MCF 10A (cell line): ENCODE results near the gene LRTM2. TPM values are rescaled to one million over a fixed set of nuclear protein-coding genes. Genes with fewer than 3 reads are reported as not detected.

Source experiments
- BruUV-seq: library from RNA; stranded (reverse); fragments of 400-500 nt; replicated peaks from 2 replicates; lab custom pipeline; 2021; lab: Mats Ljungman, UMichigan
- CTCF ChIA-PET: fragments of 300-600 bp; sonication (Branson Sonifier 250); formaldehyde crosslinking; extraction: SDS; loops from one replicate; lab custom pipeline; 2021; ENCODE audit warnings: antibody characterized with exemption, inconsistent platforms; lab: Yijun Ruan, JAX
- POLR2A ChIA-PET: fragments of 300-600, 350-650 bp; sonication (Branson Sonifier 250); formaldehyde crosslinking; extraction: SDS; loops from one replicate; lab custom pipeline; 2020; ENCODE audit warnings: antibody characterized with exemption, inconsistent platforms; lab: Yijun Ruan, JAX
- DNase-seq: peaks from one replicate; pipeline ENCODE4 v3.0.0-alpha.2; 2018; ENCODE audit not compliant: unreplicated experiment
- H3K27ac Mint-ChIP-seq: one replicate; pipeline ENCODE4 v1.8.0; 2022; ENCODE audit warnings: mild to moderate bottlenecking, low read depth, mixed read lengths; ENCODE audit not compliant: unreplicated experiment
- H3K27me3 Mint-ChIP-seq: one replicate; pipeline ENCODE4 v1.8.0; 2022; ENCODE audit warnings: mixed read lengths; ENCODE audit not compliant: insufficient read depth, unreplicated experiment
- H3K36me3 Mint-ChIP-seq: one replicate; pipeline ENCODE4 v1.8.0; 2022; ENCODE audit warnings: mild to moderate bottlenecking, moderate library complexity, mixed read lengths; ENCODE audit not compliant: insufficient read depth, unreplicated experiment
- H3K4me1 Mint-ChIP-seq: one replicate; pipeline ENCODE4 v1.8.0; 2022; ENCODE audit warnings: mixed read lengths; ENCODE audit not compliant: insufficient read depth, unreplicated experiment
- H3K4me3 Mint-ChIP-seq: one replicate; pipeline ENCODE4 v1.8.0; 2022; ENCODE audit warnings: mild to moderate bottlenecking, moderate library complexity, mixed read lengths; ENCODE audit not compliant: unreplicated experiment
- H3K9me3 Mint-ChIP-seq: one replicate; pipeline ENCODE4 v1.8.0; 2022; ENCODE audit warnings: mixed read lengths; ENCODE audit not compliant: unreplicated experiment
- intact Hi-C: fragments of 100-400 bp; cut with micrococcal nuclease; formaldehyde crosslinking; loops from 2 replicates; pipeline ENCODE4 v1.14.1; 2022
- total RNA-seq: library from RNA; stranded (reverse); gene quantifications from 2 replicates; pipeline ENCODE4 v1.2.3, GENCODE V29; 2022
- TF ChIP-seq, protein P1 (sequence below): fragments of 200-600 bp; IDR thresholded peaks from one replicate; pipeline ENCODE4 v1.8.0; 2022; ENCODE audit warnings: antibody characterized with exemption, mild to moderate bottlenecking; ENCODE audit not compliant: unreplicated experiment

LRTM2 gene
- total RNA-seq, 1 experiment from 2014 or later, result not detected

DNA sequence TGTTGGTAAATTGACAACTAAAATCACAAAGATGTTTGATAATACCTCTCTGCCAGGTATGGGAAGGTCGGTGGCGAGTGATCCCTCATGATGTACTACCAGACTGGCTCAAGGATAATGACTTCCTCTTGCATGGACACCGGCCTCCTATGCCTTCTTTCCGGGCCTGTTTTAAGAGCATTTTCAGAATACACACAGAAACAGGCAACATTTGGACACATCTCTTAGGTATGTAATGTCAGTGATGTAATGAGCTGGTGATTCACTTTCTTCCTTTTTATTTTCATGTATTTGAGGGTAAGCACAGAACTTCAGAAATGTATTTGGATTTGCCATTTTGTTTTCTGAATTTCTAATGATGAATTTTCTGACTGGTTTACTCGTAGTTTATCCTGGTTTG, 42.6 kb upstream of the LRTM2 start:
- no peaks in the 10 kb centered on the region for H3K9me3 Mint-ChIP-seq
- peak; percentile 49 for DNase-seq
- intact Hi-C loops, result loop anchor here (2.0 kb wide), 1 partner anchor 87 kb away; the partner anchor contains the start of gene ADIPOR2
- ChIA-PET POLR2A (interaction anchor here (1.2 kb wide), 1 partner anchor 13 kb away, joined by 3 read pairs; no protein-coding TSS in a partner anchor), CTCF (interaction anchor here (1.0 kb wide), 2 partner anchors 9 to 145 kb away, joined by 3 to 4 read pairs; no protein-coding TSS in a partner anchor)
- TF ChIP-seq, protein P1, sequence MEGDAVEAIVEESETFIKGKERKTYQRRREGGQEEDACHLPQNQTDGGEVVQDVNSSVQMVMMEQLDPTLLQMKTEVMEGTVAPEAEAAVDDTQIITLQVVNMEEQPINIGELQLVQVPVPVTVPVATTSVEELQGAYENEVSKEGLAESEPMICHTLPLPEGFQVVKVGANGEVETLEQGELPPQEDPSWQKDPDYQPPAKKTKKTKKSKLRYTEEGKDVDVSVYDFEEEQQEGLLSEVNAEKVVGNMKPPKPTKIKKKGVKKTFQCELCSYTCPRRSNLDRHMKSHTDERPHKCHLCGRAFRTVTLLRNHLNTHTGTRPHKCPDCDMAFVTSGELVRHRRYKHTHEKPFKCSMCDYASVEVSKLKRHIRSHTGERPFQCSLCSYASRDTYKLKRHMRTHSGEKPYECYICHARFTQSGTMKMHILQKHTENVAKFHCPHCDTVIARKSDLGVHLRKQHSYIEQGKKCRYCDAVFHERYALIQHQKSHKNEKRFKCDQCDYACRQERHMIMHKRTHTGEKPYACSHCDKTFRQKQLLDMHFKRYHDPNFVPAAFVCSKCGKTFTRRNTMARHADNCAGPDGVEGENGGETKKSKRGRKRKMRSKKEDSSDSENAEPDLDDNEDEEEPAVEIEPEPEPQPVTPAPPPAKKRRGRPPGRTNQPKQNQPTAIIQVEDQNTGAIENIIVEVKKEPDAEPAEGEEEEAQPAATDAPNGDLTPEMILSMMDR, result no peak
- H3K36me3 Mint-ChIP-seq, result peaks cover 28% of the 10 kb centered on the region
- peaks cover 49% of the 10 kb centered on the region for H3K4me1 Mint-ChIP-seq
- H3K27me3 Mint-ChIP-seq, result no peaks in the 10 kb centered on the region
- peak overlapping the region; percentile 14 for H3K4me3 Mint-ChIP-seq
- no TSS peak for BruUV-seq
- no peak overlapping the region for H3K27ac Mint-ChIP-seq

DNA sequence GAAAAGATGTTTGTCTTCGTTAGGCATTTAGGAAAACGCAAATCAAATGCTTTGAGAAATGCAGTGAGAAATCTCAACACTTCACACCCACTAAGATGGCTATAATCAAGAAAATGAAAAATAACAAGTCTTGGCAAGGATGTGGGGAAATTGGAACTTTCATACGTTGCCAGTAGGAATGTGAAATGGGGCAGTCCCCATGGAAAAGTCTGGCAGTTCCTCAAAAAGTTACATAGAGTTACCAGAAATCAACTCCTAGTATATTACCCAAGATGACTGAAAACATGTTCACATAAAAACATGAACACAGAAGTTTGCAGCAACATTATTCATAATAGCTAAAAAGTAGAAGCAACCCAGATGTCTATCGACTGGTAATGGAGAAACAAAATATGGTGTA, 41.5 kb upstream of the LRTM2 start:
- peaks cover 45% of the 10 kb centered on the region for H3K4me1 Mint-ChIP-seq
- BruUV-seq, result TSS peak; percentile 12
- no peak overlapping the region for H3K4me3 Mint-ChIP-seq
- POLR2A ChIA-PET, result interaction anchor here (0.7 to 1.6 kb wide), 3 partner anchors 77 to 88 kb away, joined by 3 to 6 read pairs (median 3); partner anchors contain the start of gene ADIPOR2
- no peaks in the 10 kb centered on the region for H3K9me3 Mint-ChIP-seq
- H3K36me3 Mint-ChIP-seq, result peaks cover 23% of the 10 kb centered on the region
- intact Hi-C loops, result loop anchor here (2.0 kb wide), 1 partner anchor 88 kb away; the partner anchor contains the start of gene ADIPOR2
- no peaks in the 10 kb centered on the region for H3K27me3 Mint-ChIP-seq
- no peak overlapping the region for H3K27ac Mint-ChIP-seq
- TF ChIP-seq, protein P1, result no peak
- CTCF ChIA-PET, result interaction anchor here (1.8 kb wide), 1 partner anchor 12 kb away, joined by 11 read pairs; no protein-coding TSS in a partner anchor
- peak; percentile 14 for DNase-seq

DNA sequence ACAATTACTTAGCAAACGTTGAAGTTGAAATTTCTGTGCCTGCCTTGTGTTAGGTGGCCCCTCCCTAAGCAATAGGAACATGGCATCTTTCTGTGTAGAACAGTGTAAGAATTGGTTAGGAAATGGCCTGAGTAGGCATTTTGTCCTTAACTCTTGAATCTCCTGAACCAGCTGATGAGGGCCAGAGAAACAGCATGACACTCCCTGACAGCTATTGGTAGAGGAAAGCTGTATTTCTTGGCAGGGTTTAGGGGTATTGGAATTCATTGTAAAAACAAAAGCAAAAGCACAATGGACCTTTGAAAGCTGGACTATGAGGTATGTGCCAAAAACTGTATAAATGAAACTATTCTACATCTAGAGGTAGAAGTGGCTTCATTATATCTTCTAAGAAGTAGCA, 40.6 kb upstream of the LRTM2 start:
- Mint-ChIP-seq H3K27ac (peak overlapping the region; percentile 49), H3K4me3 (no peak overlapping the region), H3K27me3 (no peaks in the 10 kb centered on the region), H3K9me3 (no peaks in the 10 kb centered on the region), H3K36me3 (peaks cover 25% of the 10 kb centered on the region), H3K4me1 (peaks cover 43% of the 10 kb centered on the region)
- DNase-seq, result peak; percentile 43
- no TSS peak for BruUV-seq
- ChIA-PET POLR2A (interaction anchor here (0.7 to 1.6 kb wide), 2 partner anchors 89 to 120 kb away, joined by 4 to 6 read pairs; partner anchors contain the start of gene ADIPOR2), CTCF (interaction anchor here (0.6 to 1.8 kb wide), 4 partner anchors 11 to 145 kb away, joined by 3 to 11 read pairs (median 6); no protein-coding TSS in a partner anchor)
- intact Hi-C loops, result loop anchor here (2.0 kb wide), 1 partner anchor 89 kb away; the partner anchor contains the start of gene ADIPOR2
- TF ChIP-seq, protein P1, result no peak

GRCh38 chr12:1781772-1782171, 38.6 kb upstream of the LRTM2 start:
- no peak for DNase-seq
- no peak overlapping the region for H3K4me3 Mint-ChIP-seq
- no peak overlapping the region for H3K27ac Mint-ChIP-seq
- H3K36me3 Mint-ChIP-seq, result peaks cover 40% of the 10 kb centered on the region
- no TSS peak for BruUV-seq
- peaks cover 28% of the 10 kb centered on the region for H3K4me1 Mint-ChIP-seq
- intact Hi-C loops, result no loop called here
- no peaks in the 10 kb centered on the region for H3K27me3 Mint-ChIP-seq
- ChIA-PET POLR2A (interaction anchor here (1.4 kb wide), 1 partner anchor 91 kb away, joined by 4 read pairs; the partner anchor contains the start of gene ADIPOR2), CTCF (interaction anchor here (0.7 to 1.8 kb wide), 3 partner anchors 9 to 148 kb away, joined by 5 to 14 read pairs (median 6); no protein-coding TSS in a partner anchor)
- no peaks in the 10 kb centered on the region for H3K9me3 Mint-ChIP-seq
- TF ChIP-seq, protein P1, result no peak
